ENCODE measurements around the gene CAP2.

Gene CAP2

GRCh38 chr6:17477356-17477755 is 84.0 kb downstream of the CAP2 start:
- DNase-seq = no peak

- no peak for DNase-seq
These were observed 85.0 kb downstream of the CAP2 start for GRCh38 chr6:17478223-17478907.

GRCh38 chr6:17478946-17479345 is 85.6 kb downstream of the CAP2 start:
- no peak for DNase-seq

- no peak for DNase-seq
These were observed 87.1 kb downstream of the CAP2 start for GRCh38 chr6:17480476-17480875.

- no peak for DNase-seq
These were observed 89.3 kb downstream of the CAP2 start for GRCh38 chr6:17482711-17483110.

GRCh38 chr6:17483391-17484016 is 90.1 kb downstream of the CAP2 start:
- DNase-seq = no peak

GRCh38 chr6:17484201-17484849 is 90.9 kb downstream of the CAP2 start:
- DNase-seq = no peak

- DNase-seq = no peak
These were observed 91.8 kb downstream of the CAP2 start for GRCh38 chr6:17485181-17485580.

- no peak for DNase-seq
These were observed 92.6 kb downstream of the CAP2 start for GRCh38 chr6:17485946-17486345.

GRCh38 chr6:17486680-17487079 is 93.3 kb downstream of the CAP2 start:
- no peak for DNase-seq

GRCh38 chr6:17490724-17491123 is 97.3 kb downstream of the CAP2 start:
- no peak for DNase-seq

GRCh38 chr6:17491416-17492142 is 98.2 kb downstream of the CAP2 start:
- DNase-seq = no peak

- no peak for DNase-seq
These were observed 99.0 kb downstream of the CAP2 start for GRCh38 chr6:17492350-17492749.

- DNase-seq = no peak
These were observed 99.9 kb downstream of the CAP2 start for GRCh38 chr6:17493286-17493685.

GRCh38 chr6:17494177-17494576 is 100.8 kb downstream of the CAP2 start:
- no peak for DNase-seq

- no peak for DNase-seq
These were observed 101.5 kb downstream of the CAP2 start for GRCh38 chr6:17494919-17495318.

- DNase-seq = no peak
These were observed 104.2 kb downstream of the CAP2 start for GRCh38 chr6:17497535-17498095.

GRCh38 chr6:17501442-17501841 is 108.0 kb downstream of the CAP2 start:
- no peak for DNase-seq

GRCh38 chr6:17501982-17502704 is 108.7 kb downstream of the CAP2 start:
- no peak for DNase-seq

GRCh38 chr6:17503051-17503450 is 109.7 kb downstream of the CAP2 start:
- no peak for DNase-seq

- DNase-seq = no peak
These were observed 110.6 kb downstream of the CAP2 start for GRCh38 chr6:17504005-17504404.

GRCh38 chr6:17505062-17505476 is 111.7 kb downstream of the CAP2 start:
- no peak for DNase-seq

All from left hindlimb (tissue), 1 donor.